H1 (cell line): ENCODE data around the gene LBP. TPM values are rescaled to one million over a fixed set of nuclear protein-coding genes. Genes with fewer than 3 reads are reported as not detected.

Experiments
- KDM5A ChIP-seq: fragments of 200-600 bp; IDR thresholded peaks from 2 replicates; pipeline ENCODE4 v1.7.1; 2012; ENCODE audit warnings: mild to moderate bottlenecking, low read length, inconsistent platforms, mixed read lengths
- NRF1 ChIP-seq: IDR thresholded peaks from 2 replicates; pipeline ENCODE4 v1.6.1; 2011; ENCODE audit warnings: mild to moderate bottlenecking, low read depth, low read length, improper control_type of control experiment
- RFX5 ChIP-seq: IDR thresholded peaks from 2 replicates; pipeline ENCODE4 v1.6.1; 2011; ENCODE audit warnings: low read depth, low read length, improper control_type of control experiment, borderline replicate concordance
- TAF7 ChIP-seq: optimal IDR thresholded peaks from 2 replicates; pipeline ENCODE3; 2011; ENCODE audit warnings: low read depth, mild to moderate bottlenecking, inconsistent platforms, low read length, moderate library complexity, borderline replicate concordance
- polyA plus RNA-seq, 7 experiments: library from polyadenylated mRNA; depleted of rRNA in 3 of 7; stranded (reverse) in 5 of 7; unstranded in 2 of 7; fragments of >200 nt in 5 of 7; fragments of 200-250 nt in 2 of 7; gene quantifications; 1 replicate in 5 of 7; 2 replicates in 1 of 7; 4 replicates in 1 of 7; pipeline versions ENCODE4 v1.2.1 to v1.2.3, GENCODE V29; 2011 to 2013; ENCODE audit warnings: missing spikeins in 2 of 7, mixed read lengths in 2 of 7
- total RNA-seq: library from RNA; stranded (reverse); fragmentation: NEBNext Ultra II Directional; extraction: Animal tissue kit (Norgen Biotek cat#: 25700); gene quantifications from 2 replicates; pipeline ENCODE4 v1.2.1, GENCODE V29; 2021

Gene LBP
- total and polyA plus RNA-seq, 2 of the 8 experiments (the other 6 are each of a cell fraction or from before 2014, with no cell fraction given), result 0.60 to 0.63 TPM

- TF ChIP-seq KDM5A, result no peak
- TF ChIP-seq TAF7, result no peak
- no peak for TF ChIP-seq RFX5
- TF ChIP-seq NRF1, result no peak
Measured at GRCh38 chr20:38300438-38300837, 45.8 kb upstream of the LBP start (continued).
